Ramos (cell line): ENCODE data around the gene EME1.

Experiments
- in situ Hi-C: fragments of 300-500 bp; cut with MboI; formaldehyde crosslinking; loops from one replicate; pipeline ENCODE4 v1.14.3; 2022; ENCODE audit warnings: low sequenced_read_pairs; ENCODE audit not compliant: unreplicated experiment

Gene EME1

GRCh38 chr17:50361561-50362480 is 11.2 kb upstream of the EME1 start:
- in situ Hi-C loops = no loop called here

DNA sequence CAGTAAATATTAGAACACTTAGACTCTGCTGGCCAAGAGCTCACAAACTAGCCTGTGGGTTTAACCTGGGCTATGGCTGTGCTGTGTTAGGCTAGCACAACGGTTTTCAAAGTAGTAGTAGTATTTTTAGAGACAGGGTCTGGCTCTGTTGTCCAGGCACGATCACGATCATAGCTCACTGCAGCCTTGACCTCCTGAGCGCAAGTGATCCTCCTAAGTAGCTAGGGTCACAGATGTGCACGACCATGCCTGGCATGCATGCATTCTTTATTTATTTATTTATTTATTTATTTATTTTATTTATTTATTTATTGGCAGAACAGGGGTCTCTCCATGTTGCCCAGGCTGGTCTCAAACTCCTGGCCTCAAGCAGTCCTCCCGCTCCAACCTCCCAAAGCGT is 10.4 kb upstream of the EME1 start:
- in situ Hi-C loops = no loop called here

DNA sequence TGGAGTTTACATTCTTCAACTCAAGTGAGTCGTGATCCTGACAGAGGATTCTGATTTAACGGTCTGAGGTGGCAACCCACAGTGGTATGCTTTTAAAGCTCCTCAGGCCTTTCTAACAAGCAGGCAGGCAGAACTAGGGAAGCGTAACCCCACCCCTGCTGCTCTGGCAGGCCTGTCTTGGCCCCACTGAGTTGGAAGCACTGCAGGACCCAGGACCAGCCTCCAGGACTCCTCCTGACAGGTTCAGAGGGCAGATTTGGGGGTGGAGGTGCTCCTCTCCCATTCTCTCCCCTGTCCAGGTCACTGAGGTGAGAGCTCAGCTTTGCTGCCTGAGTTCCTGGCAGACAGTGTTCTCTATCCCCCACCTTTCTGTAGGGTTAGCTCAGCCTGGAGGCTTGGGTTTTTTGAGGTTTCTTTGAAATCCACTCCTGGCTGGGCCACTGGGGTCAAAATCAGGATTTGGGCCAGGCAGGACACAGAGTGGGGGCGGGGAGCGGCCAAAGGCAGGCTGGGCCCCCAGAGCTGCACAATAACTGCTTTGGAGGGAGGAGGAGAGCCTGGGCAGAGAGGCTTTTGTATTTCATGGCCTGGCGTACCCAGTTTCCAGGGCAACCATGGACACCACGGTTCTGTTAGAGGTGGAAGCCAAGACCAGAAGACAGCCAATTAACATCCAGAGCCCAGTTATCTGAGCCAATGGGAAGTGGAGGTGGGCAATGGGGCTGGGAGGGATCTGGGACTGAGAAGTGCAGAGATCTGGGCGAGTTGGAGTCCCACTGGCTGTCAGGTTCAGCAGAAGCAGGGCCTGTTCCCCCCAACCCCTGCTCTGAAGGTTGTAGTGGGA is 9.6 kb upstream of the EME1 start:
- in situ Hi-C loops = no loop called here

- in situ Hi-C loops = no loop called here
Observed at GRCh38 chr17:50364061-50364458, 9.0 kb upstream of the EME1 start.

DNA sequence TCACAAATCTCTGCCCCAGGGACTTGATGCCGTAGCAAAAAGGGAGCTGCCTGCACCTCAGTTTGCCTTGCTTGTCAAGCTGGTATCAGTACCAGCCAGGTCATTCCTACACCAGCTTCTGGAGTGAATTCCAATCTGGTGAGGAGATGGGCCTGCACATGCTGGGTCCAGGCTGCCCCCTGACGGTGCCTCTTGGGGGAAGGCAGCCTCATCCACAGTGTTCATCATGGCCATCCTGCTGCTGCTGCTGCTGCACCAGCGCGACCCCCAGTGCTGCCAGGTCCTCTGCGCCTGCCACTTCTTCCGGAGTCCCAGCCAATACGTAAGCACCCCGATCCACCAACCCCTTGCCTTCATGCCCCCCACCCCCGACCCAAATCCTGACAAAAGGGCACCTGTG is 8.3 kb upstream of the EME1 start:
- in situ Hi-C loops = no loop called here

GRCh38 chr17:50365165-50365564 is 7.9 kb upstream of the EME1 start:
- in situ Hi-C loops = no loop called here

GRCh38 chr17:50365649-50366393 is 7.2 kb upstream of the EME1 start:
- in situ Hi-C loops = no loop called here

DNA sequence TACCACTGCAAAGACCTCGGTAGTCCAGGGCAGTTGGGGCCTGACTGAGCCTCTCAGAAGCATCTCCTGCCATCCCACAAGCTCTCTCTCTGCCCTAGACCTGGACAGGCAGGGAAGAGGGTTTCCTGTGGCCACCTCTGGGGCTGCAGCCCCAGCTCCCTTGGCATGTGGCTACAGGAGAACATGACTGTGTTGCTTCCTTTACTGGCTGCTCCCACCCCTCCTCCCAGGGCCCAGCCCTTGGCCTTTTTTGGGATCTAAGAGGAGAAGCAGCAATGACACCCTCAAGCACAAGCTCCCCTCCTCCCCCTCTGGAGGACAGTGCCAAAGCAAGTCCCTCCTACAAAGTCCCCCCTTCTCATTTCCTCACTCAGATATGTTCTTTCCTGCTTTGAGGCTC is 5.6 kb upstream of the EME1 start:
- in situ Hi-C loops = no loop called here

- in situ Hi-C loops = no loop called here
Observed at GRCh38 chr17:50370052-50370451, 3.0 kb upstream of the EME1 start.

DNA sequence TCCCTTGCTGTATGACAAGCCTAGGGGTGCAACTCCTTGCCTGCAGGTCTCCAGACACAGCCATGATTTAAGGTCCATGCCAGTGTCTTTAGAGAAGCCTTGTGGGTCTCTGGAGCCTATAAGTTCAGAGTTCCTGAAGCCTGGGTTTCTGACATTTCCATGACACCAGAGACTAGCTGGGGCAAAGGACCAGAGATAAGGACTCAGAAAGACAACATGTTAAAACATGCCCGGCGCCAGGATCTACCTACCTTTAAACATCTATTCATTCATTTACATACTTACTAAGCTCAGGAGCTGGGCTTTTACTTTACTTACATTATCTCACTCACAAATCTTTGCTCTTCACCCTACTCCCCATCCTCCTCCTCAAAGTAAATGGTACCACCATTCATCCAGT is 1.5 kb upstream of the EME1 start:
- in situ Hi-C loops = no loop called here

- in situ Hi-C loops = no loop called here
Observed at GRCh38 chr17:50372222-50372757, 739 bp upstream of the EME1 start.

GRCh38 chr17:50373705-50374104 is 676 bp downstream of the EME1 start:
- in situ Hi-C loops = no loop called here

- in situ Hi-C loops = no loop called here
Observed at GRCh38 chr17:50375858-50376538, 3.0 kb downstream of the EME1 start.

GRCh38 chr17:50379351-50380132 is 6.5 kb downstream of the EME1 start:
- in situ Hi-C loops = no loop called here

- in situ Hi-C loops = no loop called here
Observed at GRCh38 chr17:50380369-50381259, 7.6 kb downstream of the EME1 start.

GRCh38 chr17:50381260-50381815 is 8.3 kb downstream of the EME1 start:
- in situ Hi-C loops = no loop called here

DNA sequence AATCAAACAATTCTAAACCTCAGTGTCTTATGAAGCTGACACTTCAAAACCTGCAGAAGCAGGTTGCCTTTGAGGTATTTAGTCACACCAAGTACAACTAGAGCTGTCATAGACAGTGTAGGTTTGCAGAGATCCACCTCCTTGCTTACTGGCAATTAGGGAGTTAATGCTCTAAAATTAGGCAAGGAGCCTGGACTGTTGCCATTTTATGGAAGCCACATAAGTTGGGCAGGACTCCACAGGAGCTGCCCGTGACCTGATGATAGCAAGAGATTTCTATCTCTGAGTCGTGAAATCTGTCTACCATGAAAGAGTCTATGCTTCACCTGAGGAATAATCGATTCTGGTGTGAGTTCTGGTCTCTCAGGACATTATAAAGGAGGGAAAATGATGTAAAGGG is 8.9 kb downstream of the EME1 start:
- in situ Hi-C loops = no loop called here

DNA sequence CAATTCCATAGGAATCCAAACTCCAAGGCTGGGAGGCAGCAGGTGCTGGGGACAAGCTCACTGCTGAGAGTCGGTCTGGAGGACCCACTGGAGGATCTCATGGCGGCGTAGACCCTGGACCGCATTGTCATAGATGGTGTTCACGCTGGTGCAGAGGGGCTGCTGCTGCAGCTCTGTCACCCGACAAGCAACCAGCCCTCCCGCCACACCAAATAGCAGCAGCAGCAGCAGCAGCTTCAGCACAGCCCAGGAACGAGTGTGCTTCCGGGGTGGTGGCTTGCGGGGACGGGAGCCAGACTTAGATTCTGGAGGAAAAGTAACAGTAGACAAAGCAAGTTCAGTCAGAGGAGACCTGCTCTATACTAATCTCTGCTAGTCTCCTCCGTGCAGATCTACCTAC is 9.9 kb downstream of the EME1 start:
- in situ Hi-C loops = no loop called here
